WERI-Rb-1 (cell line): ENCODE measurements around the gene NOXO1.

Experiments
- DNase-seq: peaks from one replicate; pipeline ENCODE4 v3.0.0-alpha.2; 2020
- H3K27ac ChIP-seq: fragments of 250-450 bp; sonication (Bioruptor Pico); 2 replicates; pipeline ENCODE4 v1.5.1; 2020; ENCODE audit warnings: mild to moderate bottlenecking, moderate library complexity
- H3K27me3 ChIP-seq: fragments of 250-450 bp; sonication (Bioruptor Pico); 2 replicates; pipeline ENCODE4 v1.5.1; 2021; ENCODE audit warnings: mild to moderate bottlenecking, low read depth, moderate library complexity; ENCODE audit not compliant: insufficient read depth, severe bottlenecking
- H3K36me3 ChIP-seq: fragments of 250-450 bp; sonication (Bioruptor Pico); 2 replicates; pipeline ENCODE4 v1.5.1; 2020; ENCODE audit warnings: mild to moderate bottlenecking, moderate library complexity
- H3K4me3 ChIP-seq: 2 replicates; pipeline ENCODE4 v1.5.1; 2011; ENCODE audit warnings: low read depth, mild to moderate bottlenecking, control low read depth, low read length
- H3K9me3 ChIP-seq: fragments of 250-450 bp; sonication (Bioruptor Pico); 2 replicates; pipeline ENCODE4 v1.5.1; 2021; ENCODE audit warnings: mild to moderate bottlenecking, moderate library complexity; ENCODE audit not compliant: severe bottlenecking
- TF ChIP-seq, protein P1 (sequence below): IDR thresholded peaks from 2 replicates; pipeline ENCODE4 v1.5.1; 2011; ENCODE audit warnings: low read depth, mild to moderate bottlenecking, control low read depth, inconsistent platforms, low read length

Gene NOXO1

DNA sequence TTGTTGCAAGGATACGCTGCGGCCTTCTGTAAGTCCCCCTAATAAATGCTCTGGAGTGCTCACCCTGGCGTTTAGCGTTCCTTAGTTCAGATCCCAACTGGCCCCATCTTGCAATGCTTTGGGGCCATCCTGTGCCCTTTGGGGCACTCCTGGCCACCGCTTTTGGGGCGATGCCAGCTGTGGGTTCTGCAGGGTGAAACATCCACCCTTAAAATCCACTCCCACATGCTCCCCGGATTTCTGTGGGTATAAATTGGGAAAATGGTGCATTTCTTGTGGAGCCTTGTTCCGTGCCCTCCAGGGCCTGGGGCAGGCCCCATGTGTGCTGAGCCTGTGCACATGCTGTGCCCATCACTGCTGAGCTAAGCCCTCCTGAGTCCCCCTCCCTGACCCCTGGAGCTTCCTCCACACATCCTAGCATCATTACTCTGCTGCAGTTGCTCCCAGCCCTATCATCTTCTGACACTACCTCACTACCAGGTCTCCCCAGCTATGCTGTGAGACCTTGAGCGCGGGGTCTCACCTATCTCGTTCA lies 44.3 kb downstream of the NOXO1 start:
- DNase-seq: no peak
- Histone ChIP-seq H3K36me3 (peaks cover 16% of the 10 kb centered on the region), H3K27ac (no peak overlapping the region), H3K4me3 (no peak overlapping the region), H3K9me3 (no peaks in the 10 kb centered on the region), H3K27me3 (no peaks in the 10 kb centered on the region)
- TF ChIP-seq, protein P1, sequence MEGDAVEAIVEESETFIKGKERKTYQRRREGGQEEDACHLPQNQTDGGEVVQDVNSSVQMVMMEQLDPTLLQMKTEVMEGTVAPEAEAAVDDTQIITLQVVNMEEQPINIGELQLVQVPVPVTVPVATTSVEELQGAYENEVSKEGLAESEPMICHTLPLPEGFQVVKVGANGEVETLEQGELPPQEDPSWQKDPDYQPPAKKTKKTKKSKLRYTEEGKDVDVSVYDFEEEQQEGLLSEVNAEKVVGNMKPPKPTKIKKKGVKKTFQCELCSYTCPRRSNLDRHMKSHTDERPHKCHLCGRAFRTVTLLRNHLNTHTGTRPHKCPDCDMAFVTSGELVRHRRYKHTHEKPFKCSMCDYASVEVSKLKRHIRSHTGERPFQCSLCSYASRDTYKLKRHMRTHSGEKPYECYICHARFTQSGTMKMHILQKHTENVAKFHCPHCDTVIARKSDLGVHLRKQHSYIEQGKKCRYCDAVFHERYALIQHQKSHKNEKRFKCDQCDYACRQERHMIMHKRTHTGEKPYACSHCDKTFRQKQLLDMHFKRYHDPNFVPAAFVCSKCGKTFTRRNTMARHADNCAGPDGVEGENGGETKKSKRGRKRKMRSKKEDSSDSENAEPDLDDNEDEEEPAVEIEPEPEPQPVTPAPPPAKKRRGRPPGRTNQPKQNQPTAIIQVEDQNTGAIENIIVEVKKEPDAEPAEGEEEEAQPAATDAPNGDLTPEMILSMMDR: no peak

DNA sequence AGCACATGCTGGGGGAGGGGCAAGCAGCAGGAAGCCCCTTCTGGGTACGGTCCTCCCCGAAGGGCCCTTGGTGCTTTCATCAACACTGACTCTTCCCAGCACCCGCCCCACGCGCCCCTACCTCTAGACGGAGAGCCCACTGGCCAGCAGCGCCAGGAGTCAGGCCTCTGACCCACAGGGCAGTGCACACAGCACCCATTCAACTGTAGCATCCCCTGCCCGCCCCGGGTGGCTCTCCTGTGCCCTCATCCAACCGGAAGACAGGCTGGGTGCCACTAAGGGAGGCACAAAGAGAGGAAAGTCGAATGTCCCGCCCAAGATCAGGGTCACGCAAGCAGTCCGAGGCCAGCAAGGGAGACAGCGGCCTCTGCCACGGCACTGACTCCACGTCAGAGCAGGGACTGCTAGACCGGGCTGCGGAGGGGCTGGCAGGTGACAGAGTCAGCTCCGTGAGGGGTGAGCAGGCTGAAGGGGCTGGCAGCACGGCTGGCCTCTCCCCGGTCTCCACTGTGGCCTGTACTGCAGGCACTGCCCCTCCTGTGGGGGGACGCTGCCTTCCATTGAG lies 48.1 kb downstream of the NOXO1 start:
- no peak overlapping the region for H3K4me3 ChIP-seq
- no peaks in the 10 kb centered on the region for H3K9me3 ChIP-seq

DNA sequence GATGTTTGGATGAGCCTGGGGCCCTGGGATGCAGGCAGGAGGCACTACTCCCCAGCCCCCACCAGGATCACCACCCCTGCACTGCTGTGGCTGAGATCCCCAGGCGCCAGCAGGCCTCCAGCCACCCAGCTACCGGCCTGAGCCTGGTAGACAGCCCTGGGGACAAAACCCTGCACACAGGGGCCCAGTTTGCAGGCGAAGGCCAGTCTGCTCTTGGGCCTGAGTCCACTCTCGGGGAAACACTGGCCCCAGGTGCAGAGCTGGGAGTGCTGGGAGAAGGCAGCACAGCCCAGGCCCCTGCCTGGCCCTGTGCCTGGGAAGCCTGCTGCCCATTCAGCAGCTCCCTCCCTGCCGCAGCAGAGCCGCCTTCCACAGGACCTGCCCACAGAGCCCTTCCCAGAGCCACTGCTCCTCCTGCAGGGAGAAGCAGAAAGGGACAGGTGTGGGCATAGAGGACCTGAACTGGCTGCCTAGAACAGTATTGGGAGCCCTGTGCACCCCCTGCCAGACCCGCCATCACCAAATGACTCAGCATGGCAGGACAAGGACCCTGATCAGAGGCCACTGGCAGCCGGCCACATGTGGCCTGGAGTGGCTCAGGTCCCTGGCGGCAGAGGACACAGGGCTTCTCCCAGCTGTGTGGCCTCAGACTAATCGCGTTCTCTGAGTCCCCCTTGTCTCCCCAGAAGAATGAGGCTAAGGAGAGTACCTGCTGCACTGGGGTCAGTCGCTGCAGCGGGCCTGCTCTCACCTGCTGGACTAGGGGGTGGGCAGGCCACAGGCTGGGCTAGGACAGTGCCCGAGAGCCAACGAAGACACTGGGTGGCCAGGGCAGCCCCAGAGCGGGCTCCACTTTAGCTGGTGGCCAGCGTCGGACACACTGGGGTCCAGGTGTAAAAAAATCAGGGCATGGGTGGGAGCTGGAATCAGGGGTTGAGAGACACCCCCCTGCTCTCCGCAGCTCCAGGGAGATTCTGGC lies 48.9 kb downstream of the NOXO1 start:
- peak; percentile 69 for DNase-seq
- H3K9me3 ChIP-seq: no peaks in the 10 kb centered on the region
- no peaks in the 10 kb centered on the region for H3K27me3 ChIP-seq
- H3K4me3 ChIP-seq: no peak overlapping the region
- TF ChIP-seq, protein P1: peak; percentile 61
- H3K36me3 ChIP-seq: no peaks in the 10 kb centered on the region
- peak overlapping the region; percentile 14; the same call in 1 of the 2 replicates for H3K27ac ChIP-seq

More for the DNA sequence above, 48.1 kb downstream of the NOXO1 start:
- no peak overlapping the region for H3K27ac ChIP-seq
- peaks cover 2% of the 10 kb centered on the region for H3K36me3 ChIP-seq
- TF ChIP-seq, protein P1: no peak
- no peak for DNase-seq
- H3K27me3 ChIP-seq: no peaks in the 10 kb centered on the region

DNA sequence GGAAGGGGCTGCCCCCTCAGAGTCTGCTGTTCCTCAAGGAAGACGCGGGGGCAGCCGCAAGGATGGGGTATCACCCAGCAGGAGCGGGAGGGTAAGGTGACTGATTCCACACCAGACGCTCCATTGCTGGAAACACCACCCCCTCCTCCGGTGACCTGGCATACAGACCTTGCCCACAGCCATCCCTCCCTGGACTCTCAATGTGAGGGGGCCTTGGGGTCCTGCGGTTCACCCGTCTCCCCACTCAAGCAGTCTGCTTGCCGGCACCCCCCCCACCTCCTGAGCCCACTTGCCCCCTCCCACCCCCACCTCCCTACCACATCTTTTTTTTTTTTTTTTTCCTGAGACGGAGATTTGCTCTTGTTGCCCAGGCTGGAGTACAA lies 50.9 kb downstream of the NOXO1 start:
- Histone ChIP-seq H3K9me3 (no peaks in the 10 kb centered on the region), H3K36me3 (no peaks in the 10 kb centered on the region), H3K27ac (no peak overlapping the region; the same call in 1 of the 2 replicates), H3K4me3 (no peak overlapping the region), H3K27me3 (no peaks in the 10 kb centered on the region)
- TF ChIP-seq, protein P1: no peak
- no peak for DNase-seq

DNA sequence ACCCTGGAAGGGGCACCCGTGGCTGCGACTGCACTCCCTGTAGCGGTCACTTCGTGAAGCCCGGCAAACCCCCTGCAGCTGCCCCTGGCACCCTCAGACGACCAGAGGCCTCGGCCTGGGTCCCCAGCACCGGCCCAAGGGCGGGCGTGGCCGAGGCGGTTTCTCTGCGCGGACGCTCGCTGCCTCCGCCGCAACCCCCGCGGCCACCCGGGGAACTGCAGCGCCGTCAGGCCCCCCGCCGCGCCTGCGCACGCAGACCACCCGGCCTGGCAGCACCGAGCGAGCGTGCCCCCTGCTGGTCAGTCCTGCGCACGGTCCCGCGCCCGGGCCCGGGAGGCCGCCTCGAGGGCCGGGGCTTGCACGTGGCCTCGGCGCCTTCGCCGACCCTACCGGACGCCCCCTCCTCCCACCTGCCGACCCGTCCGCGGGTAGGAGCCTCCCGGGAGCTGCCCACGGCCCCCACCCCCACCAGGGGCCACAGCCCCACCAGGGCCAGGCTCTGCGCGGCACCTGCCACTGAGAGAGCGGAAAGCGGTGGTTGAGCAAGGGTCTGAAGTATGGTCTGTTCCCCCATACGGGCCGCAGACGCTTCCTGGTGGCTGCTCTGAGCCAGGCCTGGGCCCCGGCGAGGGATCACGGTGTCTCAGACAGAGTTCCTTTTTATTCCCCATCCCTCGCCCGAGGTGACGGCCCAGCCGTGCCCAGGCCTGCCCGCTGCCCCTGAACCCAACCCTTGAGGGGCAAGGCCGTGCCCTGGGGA lies 51.5 kb downstream of the NOXO1 start:
- TF ChIP-seq, protein P1: peak; percentile 90
- H3K9me3 ChIP-seq: no peaks in the 10 kb centered on the region
- H3K36me3 ChIP-seq: no peaks in the 10 kb centered on the region
- H3K4me3 ChIP-seq: peak overlapping the region; percentile 48
- DNase-seq: peak; percentile 86
- H3K27ac ChIP-seq: peak overlapping the region; percentile 52
- H3K27me3 ChIP-seq: no peaks in the 10 kb centered on the region
